HG02588 (cell line): ENCODE measurements around the gene SPACA1.
"Not testable (repeated sequence)": the region's sequence is repeated elsewhere in the genome, so short reads cannot be mapped to it uniquely, and the experiment has no call there.

ENCODE experiments used
- ATAC-seq: cut with Tn5 transposase; IDR thresholded peaks from one replicate; pipeline ENCODE4 v1.9.1; 2021; ENCODE audit warnings: mild to moderate bottlenecking, moderate library complexity; ENCODE audit not compliant: unreplicated experiment

The SPACA1 gene

DNA sequence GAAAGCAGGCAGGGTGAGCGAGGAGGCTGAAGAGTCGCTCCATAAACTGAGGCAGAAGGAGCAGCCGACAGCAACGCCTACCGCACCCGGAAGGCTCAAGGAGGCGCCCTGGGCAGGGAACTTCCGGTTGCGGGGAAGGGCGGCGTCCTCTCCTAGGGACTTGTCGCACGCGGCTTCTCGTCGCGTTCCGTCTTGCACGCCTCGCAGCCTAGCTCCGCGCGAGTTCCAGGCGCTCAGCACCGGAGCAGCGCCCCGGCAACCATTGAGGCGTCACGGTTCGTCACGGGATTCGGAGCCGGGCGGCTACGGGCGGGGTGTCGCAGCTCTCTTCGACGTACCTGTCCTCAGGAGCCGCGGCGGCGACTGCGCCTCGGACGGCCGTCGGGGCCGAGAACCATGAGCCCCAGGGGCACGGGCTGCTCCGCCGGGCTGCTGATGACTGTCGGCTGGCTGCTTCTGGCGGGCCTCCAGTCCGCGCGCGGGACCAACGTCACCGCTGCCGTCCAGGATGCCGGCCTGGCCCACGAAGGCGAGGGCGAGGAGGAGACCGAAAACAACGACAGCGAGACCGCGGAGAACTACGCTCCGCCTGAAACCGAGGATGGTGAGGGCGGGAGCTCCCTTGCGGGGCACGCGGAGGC, at the start of gene SPACA1:
Gene SPACA1 (plus strand): TSS at position 332 of the 641 bp plus-strand sequence. CDS start 65 bp downstream, at position 397.
- ATAC-seq: no peak

DNA sequence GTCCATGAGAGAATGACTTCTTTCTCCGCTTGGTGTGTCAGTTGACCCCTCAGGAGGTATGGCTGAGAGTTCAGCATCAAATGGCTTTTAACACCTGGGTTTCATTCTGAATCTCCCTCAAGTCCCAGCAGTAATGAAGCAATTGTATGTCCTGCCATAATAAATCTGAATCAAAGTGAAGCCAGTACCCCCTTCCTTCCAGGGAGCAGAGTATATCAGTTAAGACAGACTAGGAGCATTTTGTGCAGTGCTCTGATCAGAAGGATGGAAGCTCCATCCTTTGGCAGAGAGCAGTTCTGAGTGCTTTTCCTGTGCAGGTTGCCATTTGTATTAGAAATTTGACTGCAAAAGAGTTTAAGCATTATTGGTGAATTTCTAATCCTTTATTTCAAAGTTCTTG, 46.9 kb upstream of the SPACA1 start:
- no peak for ATAC-seq

DNA sequence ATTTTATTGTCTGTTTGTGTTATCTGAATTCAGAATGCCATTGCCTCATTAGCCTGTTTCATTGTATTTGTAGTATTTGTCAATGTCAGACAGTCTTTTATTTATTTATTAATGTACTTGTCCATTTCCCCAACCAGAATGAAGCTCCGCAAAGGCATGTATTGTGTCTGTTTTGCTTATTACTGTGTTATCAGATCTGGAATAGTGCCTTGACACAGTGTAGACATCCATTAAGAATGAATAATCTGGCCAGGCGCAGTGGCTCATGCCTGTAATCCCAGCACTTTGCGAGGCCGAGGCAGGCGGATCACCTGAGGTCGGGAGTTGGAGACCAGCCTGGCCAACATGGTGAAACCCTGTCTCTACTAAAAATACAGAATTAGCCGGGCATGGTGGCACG, 46.4 kb upstream of the SPACA1 start:
- ATAC-seq: not testable (repeated sequence)

- ATAC-seq: no peak
These were observed 42.9 kb upstream of the SPACA1 start for GRCh38 chr6:88004707-88005106.

DNA sequence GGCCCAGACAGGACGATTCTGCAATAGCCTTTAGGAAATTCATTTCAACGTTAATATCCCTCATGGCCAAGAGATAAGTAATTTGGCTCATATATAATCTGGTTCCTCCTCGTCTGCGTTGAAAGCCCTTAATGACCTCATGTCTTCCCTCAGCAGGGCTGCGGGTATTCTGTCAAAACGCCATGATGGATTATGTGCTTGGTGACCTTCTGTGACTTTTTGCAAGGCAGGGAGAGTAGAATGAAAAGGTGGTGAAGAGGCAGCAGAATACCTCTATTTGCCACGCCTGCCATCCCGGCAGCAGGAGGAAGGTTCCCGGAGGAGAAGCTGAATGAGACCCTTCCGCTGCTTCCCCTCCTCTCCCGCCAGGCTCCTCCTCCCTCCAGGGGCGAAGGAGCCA, 41.1 kb upstream of the SPACA1 start:
- no peak for ATAC-seq

DNA sequence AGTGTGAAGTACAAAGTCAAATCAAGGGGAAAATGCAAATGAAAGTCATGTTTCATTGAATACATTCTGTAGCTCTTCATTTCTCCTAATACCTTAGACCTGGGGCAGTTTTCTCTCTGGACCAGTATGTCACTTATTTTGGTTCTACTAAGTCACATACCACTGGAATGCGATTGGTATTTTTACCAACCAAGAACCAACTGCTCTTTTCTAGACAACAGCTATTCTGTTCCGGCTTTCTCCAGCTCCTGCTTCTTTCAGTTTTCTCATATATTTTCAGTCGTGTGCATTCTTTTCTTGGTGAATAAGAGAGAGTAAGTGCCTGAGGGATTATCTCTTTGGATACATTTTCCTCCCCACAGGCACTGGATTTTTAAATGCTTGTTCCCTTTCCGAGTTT, 39.2 kb upstream of the SPACA1 start:
- ATAC-seq: no peak

DNA sequence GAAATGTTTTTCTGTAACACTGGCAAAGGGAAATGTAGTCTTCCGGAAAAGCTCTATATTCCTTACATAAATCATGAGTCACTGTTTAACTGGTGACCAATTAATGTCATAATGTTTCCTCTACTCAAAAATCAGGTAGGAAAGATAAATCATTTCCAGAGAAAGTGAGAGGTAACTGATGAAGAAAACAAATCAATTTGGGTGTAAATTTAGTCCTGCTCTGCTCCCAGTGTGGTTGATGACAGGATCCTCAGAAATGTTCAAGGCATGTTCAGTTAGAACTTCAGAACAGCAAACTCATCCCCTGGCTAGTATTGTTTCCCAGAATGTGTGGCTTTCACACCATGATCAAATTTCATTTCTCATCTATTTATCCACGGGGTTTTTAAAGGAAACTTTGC, 38.8 kb upstream of the SPACA1 start:
- ATAC-seq: no peak

DNA sequence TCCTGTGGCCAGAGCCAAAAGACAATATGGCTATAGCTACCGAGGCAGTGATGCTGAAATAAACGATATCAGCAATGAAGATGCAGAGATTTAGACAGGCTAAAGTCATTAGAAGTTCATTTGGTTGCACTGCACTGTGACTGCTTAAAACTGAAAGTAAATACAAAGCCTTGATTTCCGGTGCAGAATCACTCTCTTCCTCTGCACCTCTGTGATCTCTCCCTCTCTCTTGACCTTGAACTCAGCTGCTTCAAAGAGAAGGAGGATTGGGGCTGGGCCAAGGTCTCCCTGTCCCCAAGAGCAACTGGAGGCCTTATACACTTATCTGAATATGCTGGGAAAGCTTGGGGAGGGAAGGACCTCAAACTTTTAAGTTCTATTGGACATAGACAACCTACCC, 34.6 kb upstream of the SPACA1 start:
- ATAC-seq: no peak

DNA sequence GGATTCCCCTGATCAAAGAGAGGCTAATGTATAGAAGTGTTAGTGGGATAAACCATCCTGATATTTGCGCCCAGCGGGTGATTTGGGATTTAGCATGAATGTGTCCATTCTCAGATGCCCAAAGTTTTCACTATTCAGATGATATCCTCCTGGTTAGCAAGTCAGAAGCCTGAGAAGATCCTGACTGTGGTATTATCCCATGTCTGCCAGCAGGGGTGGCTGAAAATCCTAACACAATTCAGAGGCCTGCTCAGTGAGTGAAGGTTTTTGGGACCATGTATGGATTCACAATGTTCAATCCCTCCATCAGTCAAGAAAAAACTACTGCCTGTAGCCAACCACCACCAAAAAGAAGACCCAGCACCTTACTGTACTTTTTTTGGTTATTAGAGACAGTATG, 34.1 kb upstream of the SPACA1 start:
- no peak for ATAC-seq

GRCh38 chr6:88020439-88020838, 27.2 kb upstream of the SPACA1 start:
- no peak for ATAC-seq

- no peak for ATAC-seq
These were observed 22.9 kb upstream of the SPACA1 start for GRCh38 chr6:88024696-88025095.

DNA sequence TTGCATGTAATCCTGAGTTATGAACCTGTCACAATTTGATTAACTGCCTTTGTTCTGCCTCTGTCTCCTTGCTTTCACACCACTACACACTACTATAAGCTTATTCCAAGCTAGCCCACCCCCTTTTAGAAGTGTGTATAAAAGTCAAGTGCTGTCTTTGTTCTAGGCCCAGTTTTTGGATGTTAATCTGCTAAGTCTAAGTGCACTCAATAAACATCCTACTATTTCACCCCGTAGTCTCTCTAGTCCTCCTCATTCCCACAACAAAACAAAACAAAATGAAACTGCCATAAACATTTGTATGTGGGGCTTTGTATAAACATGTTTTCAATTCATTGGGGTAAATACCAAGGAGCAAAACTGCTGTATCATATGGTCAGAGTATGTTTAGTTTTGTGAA, 16.1 kb upstream of the SPACA1 start:
- no peak for ATAC-seq

DNA sequence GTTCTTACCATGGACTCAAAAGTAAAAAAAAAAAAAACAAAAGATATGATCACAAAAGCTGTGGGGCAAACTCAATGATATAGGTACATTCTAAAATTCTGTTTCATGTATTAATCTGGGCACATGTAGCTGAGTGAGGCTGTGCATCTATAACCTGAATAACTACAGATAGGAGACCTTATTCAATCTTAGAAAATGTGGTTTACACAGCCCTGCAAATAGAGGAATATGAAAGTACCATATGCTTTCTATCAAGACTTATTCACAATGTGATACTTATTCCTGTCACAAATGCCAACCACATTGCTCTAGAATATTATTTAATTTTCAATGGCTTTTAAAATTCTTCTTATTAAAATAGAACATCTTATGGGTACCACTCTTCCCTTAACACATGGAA, 3.1 kb upstream of the SPACA1 start:
- ATAC-seq: no peak

GRCh38 chr6:88045521-88046136, 2.0 kb upstream of the SPACA1 start:
- ATAC-seq: no peak

DNA sequence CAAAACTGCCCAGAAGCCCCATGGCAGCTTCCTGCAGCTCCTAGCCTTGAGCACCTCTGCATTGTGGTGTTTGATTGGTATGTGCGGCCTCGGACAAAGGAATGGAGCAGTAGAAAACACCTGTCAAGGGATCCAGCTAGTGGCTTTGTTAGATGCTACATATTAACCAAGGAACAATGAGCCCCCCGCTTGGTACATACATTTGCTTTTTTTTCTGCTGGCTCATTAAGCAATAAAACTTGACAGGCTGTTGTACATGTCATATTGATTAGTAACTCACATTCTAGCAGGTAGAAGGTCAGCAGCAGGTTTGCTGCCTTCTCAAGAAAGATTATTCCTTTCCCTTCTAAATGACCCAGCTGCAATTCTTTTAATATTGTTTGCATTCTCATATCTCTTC, 937 bp downstream of the SPACA1 start:
- ATAC-seq: no peak

GRCh38 chr6:88050140-88050818, 2.6 kb downstream of the SPACA1 start:
- no peak for ATAC-seq

GRCh38 chr6:88059191-88059590, 11.6 kb downstream of the SPACA1 start:
- no peak for ATAC-seq

DNA sequence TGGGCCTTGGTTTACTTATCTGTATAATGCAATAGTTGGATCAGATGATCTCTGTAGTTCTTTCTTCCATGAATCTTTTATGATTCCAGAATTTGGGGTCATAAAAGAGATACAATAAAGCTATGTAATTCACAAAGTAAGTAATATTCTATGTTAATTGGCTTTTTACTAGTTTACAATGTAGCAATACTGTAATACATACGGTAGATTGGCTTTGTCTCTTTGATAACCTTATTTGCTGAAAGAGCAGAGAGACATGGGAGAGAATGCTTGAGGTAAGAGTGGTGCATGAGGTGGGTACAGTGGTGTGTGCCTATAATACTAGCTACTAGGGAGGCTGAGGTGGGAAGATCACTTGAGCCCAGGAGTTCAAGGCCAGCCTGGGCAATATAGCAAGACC, 14.7 kb downstream of the SPACA1 start:
- no peak for ATAC-seq

DNA sequence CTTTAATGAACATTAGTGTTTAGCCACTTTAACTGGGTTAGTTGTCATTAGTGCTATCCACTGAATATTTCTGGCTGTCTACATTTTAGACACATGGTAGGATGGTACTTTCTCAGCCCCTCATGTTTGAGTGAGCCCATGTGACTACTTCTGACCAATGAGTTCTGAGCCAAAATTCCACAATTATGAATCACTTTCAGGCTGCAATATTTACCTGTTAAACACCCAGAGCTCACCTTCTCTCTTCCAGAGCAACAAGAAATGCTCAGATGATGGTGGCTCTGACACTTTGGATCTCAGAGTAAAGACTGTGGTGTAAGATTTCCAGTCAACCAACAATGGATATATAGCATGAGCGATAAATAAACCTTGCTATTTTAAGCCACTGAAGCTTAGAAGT, 24.8 kb downstream of the SPACA1 start:
- no peak for ATAC-seq

GRCh38 chr6:88074791-88075190, 27.1 kb downstream of the SPACA1 start:
- no peak for ATAC-seq

DNA sequence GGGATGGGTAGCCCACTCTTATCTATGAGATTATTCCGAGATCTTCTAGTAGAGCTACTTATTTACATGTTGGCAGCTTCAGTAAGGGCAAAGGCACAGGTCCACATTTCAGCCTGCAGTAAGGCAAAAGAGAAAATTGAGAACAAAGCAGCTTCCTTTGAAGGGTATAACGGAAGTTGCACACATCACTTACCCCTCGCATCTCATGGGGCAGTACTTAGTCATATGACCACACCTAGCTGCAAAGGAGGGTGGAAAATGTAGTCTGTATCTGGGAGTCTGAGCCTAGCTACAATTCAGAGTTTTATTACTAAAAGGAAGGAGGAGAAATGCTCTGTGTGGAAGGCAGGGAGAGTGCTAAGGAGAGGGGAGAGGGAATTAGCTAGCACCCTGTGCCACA, 29.7 kb downstream of the SPACA1 start:
- ATAC-seq: no peak

DNA sequence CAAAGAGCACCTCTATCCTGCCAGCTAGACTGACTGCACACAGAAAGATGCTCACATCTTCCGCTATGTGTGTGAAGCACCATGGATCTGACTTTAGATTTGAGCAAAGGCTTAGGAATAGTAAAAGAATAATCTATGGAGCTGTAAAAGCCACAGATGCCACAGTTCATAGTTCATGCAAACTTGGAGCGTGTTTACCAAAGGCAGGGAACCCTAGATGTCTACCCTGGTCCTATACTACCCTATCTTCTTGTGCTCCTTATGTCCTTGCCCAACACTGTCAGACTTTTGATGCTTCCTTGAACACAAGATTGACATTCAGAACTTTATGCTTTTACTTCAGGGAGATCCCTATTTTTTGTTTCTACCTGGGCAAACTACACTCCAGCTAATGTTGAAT, 39.2 kb downstream of the SPACA1 start:
- no peak for ATAC-seq
